ENCODE measurements around the gene STAB2.

STAB2 gene

DNA sequence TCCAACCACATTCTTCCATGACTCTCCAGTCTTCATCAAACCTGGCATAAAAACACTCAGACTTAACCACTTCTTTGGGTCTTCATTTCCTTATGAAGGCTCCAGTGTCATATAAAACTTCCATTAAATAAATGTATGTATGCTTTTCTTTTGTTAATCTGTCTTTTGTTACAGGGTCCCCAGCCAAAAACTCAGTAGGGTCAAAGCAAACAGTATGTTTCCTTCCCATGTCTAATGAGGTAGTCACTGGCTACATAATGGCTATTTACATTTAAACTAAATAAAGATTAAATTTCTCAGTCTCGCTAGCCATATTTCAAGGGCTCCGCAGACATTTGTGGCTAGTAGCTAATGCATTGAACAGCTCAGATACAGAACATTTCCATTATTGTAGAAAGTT is 40.1 kb upstream of the STAB2 start:
- H3K36me3 ChIP-seq (replicated peaks; ENCODE audit: low read depth, low read length): peaks cover 27% of the 10 kb centered on the region
- no peaks in the 10 kb centered on the region for H3K27me3 ChIP-seq (ENCODE audit: low read depth, low read length)
- H3K4me1 ChIP-seq (ENCODE audit: low read length): peaks cover 41% of the 10 kb centered on the region
- H3K4me2 ChIP-seq (ENCODE audit: low read length): no peak overlapping the region
- no peaks in the 10 kb centered on the region for H4K20me1 ChIP-seq (ENCODE audit: insufficient read depth, low read length)
- H3K27ac ChIP-seq (ENCODE audit: low read length): peak overlapping the region; percentile 93
- peak overlapping the region; percentile 79; the same call in 1 of the 2 replicates for H3K9ac ChIP-seq (ENCODE audit: low read length)
- no peaks in the 10 kb centered on the region for H3K79me2 ChIP-seq (ENCODE audit: low read length)
- peaks cover 22% of the 10 kb centered on the region for H3K9me3 ChIP-seq (ENCODE audit: insufficient read depth, low read length)
- no peak overlapping the region for H3K4me3 ChIP-seq (ENCODE audit: low read length)
- no peak for TF ChIP-seq EZH2phosphoT487 (IDR thresholded peaks at IDR 0.05; ENCODE audit: low read depth)
- TF ChIP-seq, protein P1, sequence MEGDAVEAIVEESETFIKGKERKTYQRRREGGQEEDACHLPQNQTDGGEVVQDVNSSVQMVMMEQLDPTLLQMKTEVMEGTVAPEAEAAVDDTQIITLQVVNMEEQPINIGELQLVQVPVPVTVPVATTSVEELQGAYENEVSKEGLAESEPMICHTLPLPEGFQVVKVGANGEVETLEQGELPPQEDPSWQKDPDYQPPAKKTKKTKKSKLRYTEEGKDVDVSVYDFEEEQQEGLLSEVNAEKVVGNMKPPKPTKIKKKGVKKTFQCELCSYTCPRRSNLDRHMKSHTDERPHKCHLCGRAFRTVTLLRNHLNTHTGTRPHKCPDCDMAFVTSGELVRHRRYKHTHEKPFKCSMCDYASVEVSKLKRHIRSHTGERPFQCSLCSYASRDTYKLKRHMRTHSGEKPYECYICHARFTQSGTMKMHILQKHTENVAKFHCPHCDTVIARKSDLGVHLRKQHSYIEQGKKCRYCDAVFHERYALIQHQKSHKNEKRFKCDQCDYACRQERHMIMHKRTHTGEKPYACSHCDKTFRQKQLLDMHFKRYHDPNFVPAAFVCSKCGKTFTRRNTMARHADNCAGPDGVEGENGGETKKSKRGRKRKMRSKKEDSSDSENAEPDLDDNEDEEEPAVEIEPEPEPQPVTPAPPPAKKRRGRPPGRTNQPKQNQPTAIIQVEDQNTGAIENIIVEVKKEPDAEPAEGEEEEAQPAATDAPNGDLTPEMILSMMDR (IDR thresholded peaks at IDR 0.05; ENCODE audit: low read depth, low read length): no peak
- no peak overlapping the region for H2AFZ ChIP-seq (ENCODE audit: low read depth, low read length)

DNA sequence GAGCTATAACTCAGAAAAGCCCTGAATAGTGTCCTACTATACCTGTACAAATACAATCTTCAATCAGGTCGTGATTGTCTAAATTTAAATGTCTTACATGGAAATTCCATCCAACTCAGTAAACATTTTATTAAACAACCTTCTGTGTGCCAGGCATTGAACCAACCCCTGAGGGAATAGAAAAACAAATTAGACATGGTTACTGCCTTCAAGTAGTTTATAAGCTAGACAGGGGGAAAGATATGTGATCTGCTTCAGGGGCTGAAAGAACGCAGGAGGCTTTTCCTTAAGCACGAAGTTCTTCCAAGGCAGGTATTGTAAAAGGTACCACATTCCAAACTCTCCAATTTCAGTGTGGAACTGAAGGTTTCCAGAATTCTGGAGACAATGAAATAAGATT is 39.7 kb upstream of the STAB2 start:
- Histone ChIP-seq H3K4me1 (ENCODE audit: low read length) (peaks cover 41% of the 10 kb centered on the region), H3K79me2 (ENCODE audit: low read length) (no peaks in the 10 kb centered on the region), H3K4me2 (ENCODE audit: low read length) (peak overlapping the region; percentile 2; the same call in 1 of the 2 replicates), H3K9me3 (ENCODE audit: insufficient read depth, low read length) (peaks cover 22% of the 10 kb centered on the region), H4K20me1 (ENCODE audit: insufficient read depth, low read length) (no peaks in the 10 kb centered on the region), H3K36me3 (replicated peaks; ENCODE audit: low read depth, low read length) (peaks cover 27% of the 10 kb centered on the region), H3K27ac (ENCODE audit: low read length) (peak overlapping the region; percentile 93), H3K27me3 (ENCODE audit: low read depth, low read length) (no peaks in the 10 kb centered on the region), H3K4me3 (ENCODE audit: low read length) (no peak overlapping the region), H2AFZ (ENCODE audit: low read depth, low read length) (peak overlapping the region; percentile 0; the same call in 1 of the 2 replicates), H3K9ac (ENCODE audit: low read length) (peak overlapping the region; percentile 79)
- no peak for TF ChIP-seq EZH2phosphoT487 (IDR thresholded peaks at IDR 0.05; ENCODE audit: low read depth)
- TF ChIP-seq, protein P1 (IDR thresholded peaks at IDR 0.05; ENCODE audit: low read depth, low read length): no peak

DNA sequence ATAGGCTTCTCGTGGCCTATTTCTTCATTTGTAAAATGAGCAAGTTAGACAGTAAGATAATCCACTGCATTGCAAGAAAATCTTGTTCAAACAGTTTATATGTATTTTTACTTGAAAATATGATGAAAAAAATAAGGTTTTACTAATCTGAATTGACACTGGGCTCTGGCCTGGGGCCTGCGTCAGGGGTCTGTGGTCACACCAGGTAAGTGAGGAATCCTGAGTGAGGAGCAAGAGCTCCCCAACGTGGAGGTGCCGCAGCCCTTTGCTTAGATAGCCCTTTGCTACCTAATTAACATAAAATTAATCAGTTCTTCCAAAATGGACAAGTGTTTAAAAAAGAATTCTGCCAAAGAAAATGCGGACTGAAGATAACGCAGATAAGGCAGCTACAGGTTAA is 39.1 kb upstream of the STAB2 start:
- Histone ChIP-seq H3K36me3 (replicated peaks; ENCODE audit: low read depth, low read length) (peaks cover 25% of the 10 kb centered on the region), H3K4me1 (ENCODE audit: low read length) (peaks cover 39% of the 10 kb centered on the region), H3K9ac (ENCODE audit: low read length) (peak overlapping the region; percentile 79), H3K27me3 (ENCODE audit: low read depth, low read length) (no peaks in the 10 kb centered on the region), H3K27ac (ENCODE audit: low read length) (peak overlapping the region; percentile 93), H3K9me3 (ENCODE audit: insufficient read depth, low read length) (peaks cover 22% of the 10 kb centered on the region), H4K20me1 (ENCODE audit: insufficient read depth, low read length) (no peaks in the 10 kb centered on the region), H3K79me2 (ENCODE audit: low read length) (no peaks in the 10 kb centered on the region), H3K4me2 (ENCODE audit: low read length) (peak overlapping the region; percentile 59), H2AFZ (ENCODE audit: low read depth, low read length) (0 out of 2 replicates have a peak overlapping the region, but pooled peaks have one; percentile 3), H3K4me3 (ENCODE audit: low read length) (no peak overlapping the region)
- TF ChIP-seq, protein P1 (IDR thresholded peaks at IDR 0.05; ENCODE audit: low read depth, low read length): peak; percentile 94
- TF ChIP-seq EZH2phosphoT487 (IDR thresholded peaks at IDR 0.05; ENCODE audit: low read depth): no peak

DNA sequence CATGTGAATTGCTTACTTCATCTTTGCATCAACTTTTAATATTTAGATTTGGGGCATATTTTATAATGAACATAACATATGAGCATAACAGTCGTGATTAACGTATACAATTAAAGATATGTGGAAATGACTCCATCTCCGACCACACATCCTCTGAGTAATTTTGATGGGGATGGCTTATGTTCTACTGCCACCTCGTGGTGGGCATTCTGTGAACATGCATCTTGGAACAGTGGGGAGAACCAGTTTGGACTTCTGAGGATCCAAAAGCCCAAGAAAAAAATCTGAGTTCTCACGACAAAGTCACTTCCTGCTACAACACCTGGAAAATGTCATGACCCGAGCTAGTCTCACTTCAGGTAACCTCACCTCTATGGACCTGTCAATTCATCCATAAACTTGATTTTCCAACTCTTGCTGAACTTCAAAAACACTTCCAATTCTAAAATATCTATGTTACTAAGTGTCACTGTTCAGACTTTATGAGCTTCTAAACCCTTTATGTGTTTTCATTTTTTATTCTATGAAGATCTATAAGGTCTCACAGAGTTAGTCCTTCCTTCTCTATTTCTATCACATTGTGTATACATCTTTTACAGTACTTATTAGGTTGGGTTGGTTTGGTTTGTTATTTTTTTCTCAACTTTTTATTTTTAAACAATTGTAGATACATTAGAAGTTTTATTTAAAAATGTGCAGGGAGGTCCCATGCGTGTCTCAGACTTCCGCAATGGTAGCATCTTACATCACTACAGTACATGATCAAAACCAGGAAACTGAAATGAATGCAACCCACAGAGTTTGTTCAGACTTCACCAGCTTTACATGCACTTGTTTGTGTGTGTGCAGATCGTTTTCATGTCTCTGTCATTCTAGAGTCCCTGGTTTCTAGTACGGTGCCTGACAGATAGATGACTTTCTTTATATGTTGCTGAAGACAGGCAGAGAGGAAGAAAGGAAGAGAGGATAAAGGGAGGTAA is 38.2 kb upstream of the STAB2 start:
- peak overlapping the region; percentile 59 for H3K4me2 ChIP-seq (ENCODE audit: low read length)
- peaks cover 25% of the 10 kb centered on the region for H3K36me3 ChIP-seq (replicated peaks; ENCODE audit: low read depth, low read length)

More for the DNA sequence above, 38.2 kb upstream of the STAB2 start:
- H3K79me2 ChIP-seq (ENCODE audit: low read length): no peaks in the 10 kb centered on the region
- peak overlapping the region; percentile 79 for H3K9ac ChIP-seq (ENCODE audit: low read length)
- H3K4me3 ChIP-seq (ENCODE audit: low read length): peak overlapping the region; percentile 48
- H3K4me1 ChIP-seq (ENCODE audit: low read length): peaks cover 37% of the 10 kb centered on the region
- peak overlapping the region; percentile 72 for H2AFZ ChIP-seq (ENCODE audit: low read depth, low read length)
- TF ChIP-seq, protein P1 (IDR thresholded peaks at IDR 0.05; ENCODE audit: low read depth, low read length): peak; percentile 88
- no peak for TF ChIP-seq EZH2phosphoT487 (IDR thresholded peaks at IDR 0.05; ENCODE audit: low read depth)
- H3K27ac ChIP-seq (ENCODE audit: low read length): peak overlapping the region; percentile 93
- H3K27me3 ChIP-seq (ENCODE audit: low read depth, low read length): no peaks in the 10 kb centered on the region
- peaks cover 22% of the 10 kb centered on the region for H3K9me3 ChIP-seq (ENCODE audit: insufficient read depth, low read length)
- no peaks in the 10 kb centered on the region for H4K20me1 ChIP-seq (ENCODE audit: insufficient read depth, low read length)
